ENCODE data around the gene MFSD6L.

Gene MFSD6L

GRCh38 chr17:8828517-8828875 is 29.3 kb upstream of the MFSD6L start:
- H3K79me2 ChIP-seq (ENCODE audit: control insufficient read depth, insufficient read depth, low read length, poor library complexity) = no peaks in the 10 kb centered on the region
- H4K8ac ChIP-seq (ENCODE audit: low read depth, low read length) = no peak overlapping the region
- no peaks in the 10 kb centered on the region for H3K36me3 ChIP-seq (ENCODE audit: control insufficient read depth in 1 of 2, insufficient read depth in 2 of 2, low read length in 2 of 2)
- H2AFZ ChIP-seq (ENCODE audit: insufficient read depth, low read length, poor library complexity) = no peak overlapping the region
- H3K4me1 ChIP-seq (ENCODE audit: control insufficient read depth in 1 of 2, insufficient read depth in 2 of 2, low read length in 2 of 2) = peaks cover 0 to 2% of the 10 kb centered on the region in 2 experiments
- no peak overlapping the region for H3K9ac ChIP-seq (ENCODE audit: low read length)
- no peak overlapping the region for H2BK120ac ChIP-seq (ENCODE audit: insufficient read depth, low read length, poor library complexity)
- no peak overlapping the region for H3K23ac ChIP-seq (ENCODE audit: low read length)
- no peak overlapping the region for H4K12ac ChIP-seq (ENCODE audit: low read depth, low read length)
- no peak overlapping the region for H3K4ac ChIP-seq (ENCODE audit: low read depth, low read length)
- no peak overlapping the region for H2BK5ac ChIP-seq (ENCODE audit: low read depth, low read length, poor library complexity)
- no peak overlapping the region for H2BK12ac ChIP-seq (ENCODE audit: low read length)
- H3K9me3 ChIP-seq (ENCODE audit: insufficient read depth, low read depth, low read length) = peaks cover 9% of the 10 kb centered on the region
- H3K18ac ChIP-seq (ENCODE audit: low read length) = no peak overlapping the region
- no peaks in the 10 kb centered on the region for H3K79me1 ChIP-seq (ENCODE audit: low read length)
- H2AK5ac ChIP-seq (ENCODE audit: low read length) = no peak overlapping the region
- no peak overlapping the region for H4K91ac ChIP-seq (ENCODE audit: low read depth, low read length)
- H3K4me2 ChIP-seq (ENCODE audit: low read length) = no peak overlapping the region
- no peak overlapping the region for H3K4me3 ChIP-seq (ENCODE audit: low read depth, low read length)
- no peaks in the 10 kb centered on the region for H3K27me3 ChIP-seq (ENCODE audit: insufficient read depth, low read length)
- H3K14ac ChIP-seq (ENCODE audit: low read length) = no peak overlapping the region
- H3K27ac ChIP-seq (ENCODE audit: low read depth, low read length) = no peak overlapping the region
- DNase-seq = no peak
- WGBS (ENCODE audit: extremely low coverage, insufficient coverage, insufficient read length) = no CpG with 5 or more reads among the region's 20 CpGs

GRCh38 chr17:8826808-8827435 is 27.8 kb upstream of the MFSD6L start:
- Histone ChIP-seq H3K9me3 (ENCODE audit: insufficient read depth, low read depth, low read length) (peaks cover 12% of the 10 kb centered on the region), H3K14ac (ENCODE audit: low read length) (no peak overlapping the region), H4K91ac (ENCODE audit: low read depth, low read length) (no peak overlapping the region), H2BK12ac (ENCODE audit: low read length) (no peak overlapping the region), H3K18ac (ENCODE audit: low read length) (no peak overlapping the region), H3K79me2 (ENCODE audit: control insufficient read depth, insufficient read depth, low read length, poor library complexity) (no peaks in the 10 kb centered on the region), H3K23ac (ENCODE audit: low read length) (no peak overlapping the region), H3K27ac (ENCODE audit: low read depth, low read length) (no peak overlapping the region), H2AK5ac (ENCODE audit: low read length) (no peak overlapping the region), H2BK120ac (ENCODE audit: insufficient read depth, low read length, poor library complexity) (no peak overlapping the region), H2AFZ (ENCODE audit: insufficient read depth, low read length, poor library complexity) (no peak overlapping the region), H3K79me1 (ENCODE audit: low read length) (no peaks in the 10 kb centered on the region), H3K4ac (ENCODE audit: low read depth, low read length) (no peak overlapping the region), H4K8ac (ENCODE audit: low read depth, low read length) (no peak overlapping the region), H3K4me3 (ENCODE audit: low read depth, low read length) (no peak overlapping the region), H3K9ac (ENCODE audit: low read length) (no peak overlapping the region), H3K4me2 (ENCODE audit: low read length) (no peak overlapping the region), H2BK5ac (ENCODE audit: low read depth, low read length, poor library complexity) (no peak overlapping the region), H3K4me1 (ENCODE audit: control insufficient read depth in 1 of 2, insufficient read depth in 2 of 2, low read length in 2 of 2) (no peaks in the 10 kb centered on the region), H3K36me3 (ENCODE audit: control insufficient read depth in 1 of 2, insufficient read depth in 2 of 2, low read length in 2 of 2) (no peaks in the 10 kb centered on the region), H3K27me3 (ENCODE audit: insufficient read depth, low read length) (no peaks in the 10 kb centered on the region), H4K12ac (ENCODE audit: low read depth, low read length) (no peak overlapping the region)
- no peak for DNase-seq
- no CpG with 5 or more reads among the region's 19 CpGs for WGBS (ENCODE audit: extremely low coverage, insufficient coverage, insufficient read length)

- no peak overlapping the region for H3K4me2 ChIP-seq (ENCODE audit: low read length)
- no CpG with 5 or more reads among the region's 2 CpGs for WGBS (ENCODE audit: extremely low coverage, insufficient coverage, insufficient read length)
These were observed 26.6 kb upstream of the MFSD6L start for GRCh38 chr17:8825802-8826201.

GRCh38 chr17:8823279-8823678 is 24.1 kb upstream of the MFSD6L start:
- Histone ChIP-seq H3K27ac (ENCODE audit: low read depth, low read length) (no peak overlapping the region), H3K4me1 (ENCODE audit: control insufficient read depth in 1 of 2, insufficient read depth in 2 of 2, low read length in 2 of 2) (no peaks in the 10 kb centered on the region), H4K8ac (ENCODE audit: low read depth, low read length) (no peak overlapping the region), H3K4ac (ENCODE audit: low read depth, low read length) (no peak overlapping the region), H2BK120ac (ENCODE audit: insufficient read depth, low read length, poor library complexity) (no peak overlapping the region), H2BK12ac (ENCODE audit: low read length) (no peak overlapping the region), H3K14ac (ENCODE audit: low read length) (no peak overlapping the region), H3K9me3 (ENCODE audit: insufficient read depth, low read depth, low read length) (peaks cover 7% of the 10 kb centered on the region), H3K9ac (ENCODE audit: low read length) (no peak overlapping the region), H2AFZ (ENCODE audit: insufficient read depth, low read length, poor library complexity) (no peak overlapping the region), H3K36me3 (ENCODE audit: control insufficient read depth in 1 of 2, insufficient read depth in 2 of 2, low read length in 2 of 2) (no peaks in the 10 kb centered on the region), H4K91ac (ENCODE audit: low read depth, low read length) (no peak overlapping the region), H3K4me2 (ENCODE audit: low read length) (no peak overlapping the region), H3K18ac (ENCODE audit: low read length) (no peak overlapping the region), H2BK5ac (ENCODE audit: low read depth, low read length, poor library complexity) (no peak overlapping the region), H3K79me1 (ENCODE audit: low read length) (no peaks in the 10 kb centered on the region), H3K23ac (ENCODE audit: low read length) (no peak overlapping the region), H4K12ac (ENCODE audit: low read depth, low read length) (no peak overlapping the region), H2AK5ac (ENCODE audit: low read length) (no peak overlapping the region), H3K27me3 (ENCODE audit: insufficient read depth, low read length) (no peaks in the 10 kb centered on the region), H3K79me2 (ENCODE audit: control insufficient read depth, insufficient read depth, low read length, poor library complexity) (no peaks in the 10 kb centered on the region), H3K4me3 (ENCODE audit: low read depth, low read length) (no peak overlapping the region)
- no CpG with 5 or more reads among the region's 5 CpGs for WGBS (ENCODE audit: extremely low coverage, insufficient coverage, insufficient read length)
- DNase-seq = no peak

More at GRCh38 chr17:8825802-8826201, 26.6 kb upstream of the MFSD6L start:
- Histone ChIP-seq H3K4me3 (ENCODE audit: low read depth, low read length) (no peak overlapping the region), H4K12ac (ENCODE audit: low read depth, low read length) (no peak overlapping the region), H2BK12ac (ENCODE audit: low read length) (no peak overlapping the region), H4K8ac (ENCODE audit: low read depth, low read length) (no peak overlapping the region), H4K91ac (ENCODE audit: low read depth, low read length) (no peak overlapping the region), H3K18ac (ENCODE audit: low read length) (no peak overlapping the region), H3K9ac (ENCODE audit: low read length) (no peak overlapping the region), H3K9me3 (ENCODE audit: insufficient read depth, low read depth, low read length) (peaks cover 14% of the 10 kb centered on the region), H3K23ac (ENCODE audit: low read length) (no peak overlapping the region), H2BK5ac (ENCODE audit: low read depth, low read length, poor library complexity) (no peak overlapping the region), H2BK120ac (ENCODE audit: insufficient read depth, low read length, poor library complexity) (no peak overlapping the region), H3K27ac (ENCODE audit: low read depth, low read length) (no peak overlapping the region), H3K79me1 (ENCODE audit: low read length) (no peaks in the 10 kb centered on the region), H3K4me1 (ENCODE audit: control insufficient read depth in 1 of 2, insufficient read depth in 2 of 2, low read length in 2 of 2) (no peaks in the 10 kb centered on the region), H2AFZ (ENCODE audit: insufficient read depth, low read length, poor library complexity) (no peak overlapping the region), H3K27me3 (ENCODE audit: insufficient read depth, low read length) (no peaks in the 10 kb centered on the region), H3K14ac (ENCODE audit: low read length) (no peak overlapping the region), H3K79me2 (ENCODE audit: control insufficient read depth, insufficient read depth, low read length, poor library complexity) (no peaks in the 10 kb centered on the region), H2AK5ac (ENCODE audit: low read length) (no peak overlapping the region), H3K36me3 (ENCODE audit: control insufficient read depth in 1 of 2, insufficient read depth in 2 of 2, low read length in 2 of 2) (no peaks in the 10 kb centered on the region), H3K4ac (ENCODE audit: low read depth, low read length) (no peak overlapping the region)
- no peak for DNase-seq
